Upper lobe of left lung (tissue), 4 donors: ENCODE measurements around the gene EOLA2.

Experiments
- CTCF ChIP-seq, 6 experiments: fragments of 450-650 bp in 4 of 6; fragments of 200-600 bp in 2 of 6; sonication (generic) in 2 of 6; IDR thresholded peaks; one replicate each; pipeline ENCODE4 v1.5.1; 2016 to 2019; ENCODE audit warnings: antibody characterized with exemption in 6 of 6
- POLR2A ChIP-seq, 4 donors: fragments of 450-650 bp; IDR thresholded peaks; one replicate each; pipeline ENCODE4 v1.5.1; 2016 to 2017; ENCODE audit warnings: antibody characterized with exemption in 4 of 4, mild to moderate bottlenecking in 2 of 4
- POLR2AphosphoS5 ChIP-seq, 2 donors: sonication (generic); formaldehyde crosslinking; IDR thresholded peaks; one replicate each; pipeline ENCODE4 v1.5.1; 2017; ENCODE audit warnings: antibody characterized with exemption in 2 of 2

GRCh38 chrX:149962859-149963757, 24.8 kb upstream of the EOLA2 start:
- TF ChIP-seq CTCF (IDR thresholded peaks at IDR 0.05) (peak; percentile 45 to 71 (median 58)), POLR2A (IDR thresholded peaks at IDR 0.05) (no peak), POLR2AphosphoS5 (IDR thresholded peaks at IDR 0.05) (no peak)
